ENCODE results near the gene SYTL5.

GRCh38 chrX:38069273-38069672, 62.9 kb downstream of the SYTL5 start:
- TF ChIP-seq CTCF (conservative IDR thresholded peaks at IDR 0.05 in 1 of 2, IDR thresholded peaks at IDR 0.05 in 1 of 2; ENCODE audit: extremely low read depth in 1 of 2, insufficient read depth in 1 of 2, low read depth in 1 of 2, low read length in 2 of 2), result no peak
- no peak for TF ChIP-seq EZH2 (IDR thresholded peaks at IDR 0.05; ENCODE audit: borderline replicate concordance, low read length)

All from mammary epithelial cell (primary cell).